ENCODE results near the gene ERP29.

DNA sequence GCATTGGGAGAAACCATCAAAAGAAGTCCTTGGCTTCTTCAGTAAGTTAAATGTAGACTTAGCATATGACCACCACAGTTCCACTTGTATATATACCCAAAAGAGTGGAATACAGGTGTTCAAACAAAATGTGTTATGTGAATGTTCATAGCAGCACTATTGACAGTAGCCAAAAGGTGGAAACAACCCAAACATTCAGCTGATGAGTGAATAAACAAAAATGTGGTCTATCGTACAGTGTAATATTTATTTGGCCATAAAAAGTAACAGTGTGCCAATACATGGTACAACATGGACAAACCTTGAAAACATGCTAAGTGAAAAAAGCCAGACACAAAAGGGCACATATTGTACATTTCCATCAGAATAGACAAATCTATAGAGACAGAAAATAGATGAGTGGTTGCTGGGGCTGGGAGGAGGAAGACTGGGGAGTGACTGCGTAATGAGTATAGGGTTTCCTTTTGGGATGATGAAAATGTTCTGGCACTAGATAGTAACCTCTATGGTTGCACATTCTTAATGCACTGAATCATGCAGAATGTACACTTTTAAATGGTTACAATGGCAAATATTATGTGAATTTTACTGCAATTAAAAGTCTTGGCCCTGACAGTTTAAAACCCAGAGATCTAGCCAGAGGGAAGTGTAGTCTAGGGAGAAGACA is 5.5 kb downstream of the ERP29 start:
- TF ChIP-seq, protein P1, sequence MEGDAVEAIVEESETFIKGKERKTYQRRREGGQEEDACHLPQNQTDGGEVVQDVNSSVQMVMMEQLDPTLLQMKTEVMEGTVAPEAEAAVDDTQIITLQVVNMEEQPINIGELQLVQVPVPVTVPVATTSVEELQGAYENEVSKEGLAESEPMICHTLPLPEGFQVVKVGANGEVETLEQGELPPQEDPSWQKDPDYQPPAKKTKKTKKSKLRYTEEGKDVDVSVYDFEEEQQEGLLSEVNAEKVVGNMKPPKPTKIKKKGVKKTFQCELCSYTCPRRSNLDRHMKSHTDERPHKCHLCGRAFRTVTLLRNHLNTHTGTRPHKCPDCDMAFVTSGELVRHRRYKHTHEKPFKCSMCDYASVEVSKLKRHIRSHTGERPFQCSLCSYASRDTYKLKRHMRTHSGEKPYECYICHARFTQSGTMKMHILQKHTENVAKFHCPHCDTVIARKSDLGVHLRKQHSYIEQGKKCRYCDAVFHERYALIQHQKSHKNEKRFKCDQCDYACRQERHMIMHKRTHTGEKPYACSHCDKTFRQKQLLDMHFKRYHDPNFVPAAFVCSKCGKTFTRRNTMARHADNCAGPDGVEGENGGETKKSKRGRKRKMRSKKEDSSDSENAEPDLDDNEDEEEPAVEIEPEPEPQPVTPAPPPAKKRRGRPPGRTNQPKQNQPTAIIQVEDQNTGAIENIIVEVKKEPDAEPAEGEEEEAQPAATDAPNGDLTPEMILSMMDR (conservative IDR thresholded peaks at IDR 0.05 in 1 of 2, IDR thresholded peaks at IDR 0.05 in 1 of 2; ENCODE audit: low read depth in 1 of 2, low read length in 2 of 2) = no peak
- TF ChIP-seq EZH2 (IDR thresholded peaks at IDR 0.05; ENCODE audit: low read length, missing control alignments) = no peak

Data from fibroblast of lung (primary cell).